ENCODE measurements around the gene SF3A1. TPM values are rescaled to one million over a fixed set of nuclear protein-coding genes. Genes with fewer than 3 reads are reported as not detected.

The SF3A1 gene, protein sequence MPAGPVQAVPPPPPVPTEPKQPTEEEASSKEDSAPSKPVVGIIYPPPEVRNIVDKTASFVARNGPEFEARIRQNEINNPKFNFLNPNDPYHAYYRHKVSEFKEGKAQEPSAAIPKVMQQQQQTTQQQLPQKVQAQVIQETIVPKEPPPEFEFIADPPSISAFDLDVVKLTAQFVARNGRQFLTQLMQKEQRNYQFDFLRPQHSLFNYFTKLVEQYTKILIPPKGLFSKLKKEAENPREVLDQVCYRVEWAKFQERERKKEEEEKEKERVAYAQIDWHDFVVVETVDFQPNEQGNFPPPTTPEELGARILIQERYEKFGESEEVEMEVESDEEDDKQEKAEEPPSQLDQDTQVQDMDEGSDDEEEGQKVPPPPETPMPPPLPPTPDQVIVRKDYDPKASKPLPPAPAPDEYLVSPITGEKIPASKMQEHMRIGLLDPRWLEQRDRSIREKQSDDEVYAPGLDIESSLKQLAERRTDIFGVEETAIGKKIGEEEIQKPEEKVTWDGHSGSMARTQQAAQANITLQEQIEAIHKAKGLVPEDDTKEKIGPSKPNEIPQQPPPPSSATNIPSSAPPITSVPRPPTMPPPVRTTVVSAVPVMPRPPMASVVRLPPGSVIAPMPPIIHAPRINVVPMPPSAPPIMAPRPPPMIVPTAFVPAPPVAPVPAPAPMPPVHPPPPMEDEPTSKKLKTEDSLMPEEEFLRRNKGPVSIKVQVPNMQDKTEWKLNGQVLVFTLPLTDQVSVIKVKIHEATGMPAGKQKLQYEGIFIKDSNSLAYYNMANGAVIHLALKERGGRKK
- total RNA-seq (2022) (167 and 193 TPM in 2 replicates), Bru-seq, nascent RNA (percentile 80 among the genes with signal in this experiment), BruChase-seq, experiment 1, labeled RNA remaining after a 6-hour chase (percentile 93 among the genes with signal in this experiment), BruChase-seq, experiment 2, labeled RNA remaining after a 2-hour chase (percentile 81 among the genes with signal in this experiment)
- long read RNA-seq, full-length matches to known transcripts: 91 of 137 reads
- long read RNA-seq, partial matches to known transcripts: 40 of 137 reads
- long read RNA-seq, other reads (novel, unspliced or antisense): 6 of 137 reads

GRCh38 chr22:30356449-30357235, at the start of gene SF3A1, which contains the start of gene CCDC157:
TSS of gene SF3A1 (minus strand) at chr22:30356894. CDS start at chr22:30356792, 102 bp downstream.
TSS of gene CCDC157 (plus strand) at chr22:30357007. CDS start at chr22:30366001, 8,994 bp downstream.
- H3K4me3 Mint-ChIP-seq (ENCODE audit: unreplicated experiment): peak within 1 kb of the TSS; percentile 94
- peaks cover 29% of the 10 kb centered on the region for H3K36me3 Mint-ChIP-seq (ENCODE audit: insufficient read depth, unreplicated experiment)
- H3K27ac Mint-ChIP-seq (ENCODE audit: low read depth, unreplicated experiment): peak within 1 kb of the TSS; percentile 89
- H3K9me3 Mint-ChIP-seq (ENCODE audit: unreplicated experiment): no peaks in the 10 kb centered on the region
- intact Hi-C loops (cut with micrococcal nuclease): loop anchor here (2.0 kb wide), 1 partner anchor 68 kb away; the partner anchor contains the start of gene CASTOR1
- BruUV-seq (replicated peaks): no TSS peak
- ChIA-PET CTCF (interaction anchor here (1.5 kb wide), 3 partner anchors 13 to 68 kb away, joined by 3 to 5 read pairs (median 3); no protein-coding TSS in a partner anchor), POLR2A (interaction anchor here (0.6 to 2.5 kb wide), 21 partner anchors 10 to 474 kb away, joined by 3 to 37 read pairs (median 5); partner anchors contain the start of genes CASTOR1, MTFP1, MTMR3 and PES1)
- TF ChIP-seq CTCF (IDR thresholded peaks at IDR 0.05; ENCODE audit: unreplicated experiment): no peak
- H3K27me3 Mint-ChIP-seq (ENCODE audit: insufficient read depth, unreplicated experiment): no peaks in the 10 kb centered on the region
- H3K4me1 Mint-ChIP-seq (ENCODE audit: insufficient read depth, unreplicated experiment): peaks cover 28% of the 10 kb centered on the region
- DNase-seq (ENCODE audit: unreplicated experiment): peak; percentile 86

GRCh38 chr22:30406400-30406799, 49.7 kb upstream of the SF3A1 start:
- BruUV-seq (replicated peaks): no TSS peak
- Mint-ChIP-seq H3K36me3 (ENCODE audit: insufficient read depth, unreplicated experiment) (peaks cover 95% of the 10 kb centered on the region), H3K27ac (ENCODE audit: low read depth, unreplicated experiment) (peak overlapping the region; percentile 16), H3K4me3 (ENCODE audit: unreplicated experiment) (no peak overlapping the region), H3K27me3 (ENCODE audit: insufficient read depth, unreplicated experiment) (no peaks in the 10 kb centered on the region), H3K9me3 (ENCODE audit: unreplicated experiment) (no peaks in the 10 kb centered on the region), H3K4me1 (ENCODE audit: insufficient read depth, unreplicated experiment) (peaks cover 29% of the 10 kb centered on the region)
- no peak for DNase-seq (ENCODE audit: unreplicated experiment)
- ChIA-PET CTCF (interaction anchor here (0.7 to 1.4 kb wide), 5 partner anchors 10 to 349 kb away, joined by 3 to 5 read pairs (median 4); partner anchors contain the start of gene SEC14L2), POLR2A (interaction anchor here (2.7 to 11.3 kb wide), 2 partner anchors 10 to 16 kb away, joined by 15 to 342 read pairs; partner anchors contain the start of genes MTFP1 and SEC14L2)
- no peak for TF ChIP-seq CTCF (IDR thresholded peaks at IDR 0.05; ENCODE audit: unreplicated experiment)
- intact Hi-C loops (cut with micrococcal nuclease): no loop called here

GRCh38 chr22:30405731-30406130, 49.0 kb upstream of the SF3A1 start:
- CTCF ChIA-PET: interaction anchor here (0.7 to 1.4 kb wide), 7 partner anchors 10 to 1001 kb away, joined by 3 to 5 read pairs (median 4); partner anchors contain the start of gene SEC14L2
- no peak overlapping the region for H3K27ac Mint-ChIP-seq (ENCODE audit: low read depth, unreplicated experiment)
- POLR2A ChIA-PET: interaction anchor here (2.7 to 11.3 kb wide), 2 partner anchors 9 to 16 kb away, joined by 15 to 342 read pairs; partner anchors contain the start of genes MTFP1 and SEC14L2
- peaks cover 89% of the 10 kb centered on the region for H3K36me3 Mint-ChIP-seq (ENCODE audit: insufficient read depth, unreplicated experiment)
- no peak for TF ChIP-seq CTCF (IDR thresholded peaks at IDR 0.05; ENCODE audit: unreplicated experiment)
- no peaks in the 10 kb centered on the region for H3K9me3 Mint-ChIP-seq (ENCODE audit: unreplicated experiment)
- H3K4me1 Mint-ChIP-seq (ENCODE audit: insufficient read depth, unreplicated experiment): peaks cover 22% of the 10 kb centered on the region
- intact Hi-C loops (cut with micrococcal nuclease): no loop called here
- BruUV-seq (replicated peaks): no TSS peak
- no peaks in the 10 kb centered on the region for H3K27me3 Mint-ChIP-seq (ENCODE audit: insufficient read depth, unreplicated experiment)
- H3K4me3 Mint-ChIP-seq (ENCODE audit: unreplicated experiment): no peak overlapping the region
- DNase-seq (ENCODE audit: unreplicated experiment): no peak

All from MCF 10A (cell line).